HEK293 (cell line): ENCODE data around the gene COA8.

Source experiments
- CTCF ChIA-PET: fragments of 350-600 bp; formaldehyde crosslinking; extraction: SDS; loops from one replicate; lab custom pipeline; 2021; ENCODE audit warnings: antibody characterized with exemption; lab: Yijun Ruan, JAX
- POLR2A ChIA-PET: fragments of 300-600 bp; formaldehyde crosslinking; extraction: SDS; loops from one replicate; lab custom pipeline; 2020; ENCODE audit warnings: antibody characterized with exemption, inconsistent platforms; lab: Yijun Ruan, JAX
- H3K27ac ChIP-seq: fragments of 200-500 bp; sonication (Bioruptor generic); 2 replicates; pipeline ENCODE4 v1.5.1; 2014; ENCODE audit warnings: low read depth, low read length, control low read depth, inconsistent platforms; ENCODE audit errors: extremely low read depth
- H3K36me3 ChIP-seq, 2 experiments: fragments of 200-500 bp in 1 of 2; sonication (Bioruptor generic) in 1 of 2; 1 replicate in 1 of 2; 2 replicates in 1 of 2; pipeline ENCODE4 v1.5.1; 2014 to 2017; ENCODE audit warnings: inconsistent platforms in 2 of 2, low read length in 2 of 2; ENCODE audit not compliant: control insufficient read depth in 2 of 2, insufficient read depth in 1 of 2
- H3K4me1 ChIP-seq: fragments of 200-500 bp; sonication (Bioruptor generic); 2 replicates; pipeline ENCODE4 v1.5.1; 2014; ENCODE audit warnings: mild to moderate bottlenecking, low read length, inconsistent platforms; ENCODE audit not compliant: control insufficient read depth, insufficient read depth
- H3K4me3 ChIP-seq: 2 replicates; pipeline ENCODE4 v1.5.1; 2011; ENCODE audit warnings: low read depth, mild to moderate bottlenecking, control low read depth, low read length, moderate library complexity
- H3K9me3 ChIP-seq: fragments of 200-500 bp; sonication (Bioruptor generic); 2 replicates; pipeline ENCODE4 v1.5.1; 2014; ENCODE audit warnings: low read depth, low read length, inconsistent platforms; ENCODE audit not compliant: control insufficient read depth, insufficient read depth
- FEZF1 ChIP-seq: fragments of 450-650 bp; formaldehyde crosslinking; IDR thresholded peaks from 2 replicates; pipeline ENCODE4 v1.5.1; 2016; ENCODE audit warnings: missing biosample characterization, missing genetic modification characterization
- GLIS1 ChIP-seq: fragments of 450-650 bp; formaldehyde crosslinking; IDR thresholded peaks from 2 replicates; pipeline ENCODE4 v1.5.1; 2016; ENCODE audit warnings: missing biosample characterization, missing genetic modification characterization
- GLIS2 ChIP-seq: fragments of 450-650 bp; formaldehyde crosslinking; IDR thresholded peaks from 2 replicates; pipeline ENCODE4 v1.5.1; 2016; ENCODE audit warnings: missing biosample characterization, missing genetic modification characterization
- HOXA7 ChIP-seq: sonication (generic); formaldehyde crosslinking; IDR thresholded peaks from 2 replicates; pipeline ENCODE4 v1.8.1; 2022; ENCODE audit warnings: missing genetic modification reagents, borderline replicate concordance
- KLF17 ChIP-seq: fragments of 450-650 bp; formaldehyde crosslinking; IDR thresholded peaks from 2 replicates; pipeline ENCODE4 v1.5.1; 2016; ENCODE audit warnings: missing biosample characterization, missing genetic modification characterization
- KLF7 ChIP-seq: fragments of 450-650 bp; formaldehyde crosslinking; IDR thresholded peaks from 2 replicates; pipeline ENCODE4 v1.5.1; 2016; ENCODE audit warnings: missing biosample characterization, missing genetic modification characterization, borderline replicate concordance
- RBAK ChIP-seq: fragments of 450-650 bp; formaldehyde crosslinking; IDR thresholded peaks from 2 replicates; pipeline ENCODE4 v1.5.1; 2016; ENCODE audit warnings: missing biosample characterization, missing genetic modification characterization
- SCRT2 ChIP-seq: fragments of 450-650 bp; formaldehyde crosslinking; IDR thresholded peaks from 2 replicates; pipeline ENCODE4 v1.5.1; 2016; ENCODE audit warnings: missing biosample characterization, missing genetic modification characterization
- SP3 ChIP-seq: fragments of 450-650 bp; formaldehyde crosslinking; IDR thresholded peaks from 2 replicates; pipeline ENCODE4 v1.5.1; 2016; ENCODE audit warnings: missing biosample characterization, missing genetic modification characterization
- TCF7L2 ChIP-seq: IDR thresholded peaks from 2 replicates; pipeline ENCODE4 v1.6.1; 2011; ENCODE audit warnings: low read depth, mild to moderate bottlenecking, inconsistent platforms, low read length, moderate library complexity, borderline replicate concordance
- ZBTB8A ChIP-seq: fragments of 450-650 bp; formaldehyde crosslinking; IDR thresholded peaks from 2 replicates; pipeline ENCODE4 v1.5.1; 2016; ENCODE audit warnings: missing biosample characterization, missing genetic modification characterization
- ZFP37 ChIP-seq: fragments of 450-650 bp; formaldehyde crosslinking; IDR thresholded peaks from 2 replicates; pipeline ENCODE4 v1.5.1; 2016; ENCODE audit warnings: missing biosample characterization, missing genetic modification characterization
- ZIC2 ChIP-seq: fragments of 450-650 bp; formaldehyde crosslinking; IDR thresholded peaks from 2 replicates; pipeline ENCODE4 v1.5.1; 2016; ENCODE audit warnings: missing biosample characterization, missing genetic modification characterization
- ZNF169 ChIP-seq: fragments of 450-650 bp; formaldehyde crosslinking; IDR thresholded peaks from 2 replicates; pipeline ENCODE4 v1.5.1; 2016; ENCODE audit warnings: missing biosample characterization, missing genetic modification characterization
- ZNF23 ChIP-seq: fragments of 450-650 bp; formaldehyde crosslinking; IDR thresholded peaks from 2 replicates; pipeline ENCODE4 v1.5.1; 2016; ENCODE audit warnings: missing biosample characterization, missing genetic modification characterization, borderline replicate concordance
- ZNF341 ChIP-seq: fragments of 450-650 bp; formaldehyde crosslinking; IDR thresholded peaks from 2 replicates; pipeline ENCODE4; 2016; ENCODE audit warnings: low read depth, missing biosample characterization, missing genetic modification characterization
- ZNF398 ChIP-seq: fragments of 450-650 bp; formaldehyde crosslinking; IDR thresholded peaks from 2 replicates; pipeline ENCODE4 v1.5.1; 2017; ENCODE audit warnings: missing biosample characterization, missing genetic modification characterization
- ZNF433 ChIP-seq: fragments of 450-650 bp; formaldehyde crosslinking; IDR thresholded peaks from 2 replicates; pipeline ENCODE4 v1.5.1; 2016; ENCODE audit warnings: missing biosample characterization, missing genetic modification characterization, low read depth
- ZNF449 ChIP-seq: fragments of 450-650 bp; formaldehyde crosslinking; IDR thresholded peaks from 2 replicates; pipeline ENCODE4 v1.5.1; 2017; ENCODE audit warnings: missing biosample characterization, mild to moderate bottlenecking, missing genetic modification characterization, moderate library complexity
- ZNF48 ChIP-seq: fragments of 450-650 bp; formaldehyde crosslinking; IDR thresholded peaks from 2 replicates; pipeline ENCODE4 v1.5.1; 2016; ENCODE audit warnings: missing biosample characterization, missing genetic modification characterization
- ZNF555 ChIP-seq: fragments of 450-650 bp; formaldehyde crosslinking; conservative IDR thresholded peaks from 2 replicates; pipeline ENCODE4 v1.5.1; 2017; ENCODE audit warnings: missing biosample characterization, mild to moderate bottlenecking, missing genetic modification characterization, inconsistent platforms
- ZNF561 ChIP-seq: fragments of 450-650 bp; IDR thresholded peaks from 2 replicates; pipeline ENCODE4 v1.5.1; 2018; ENCODE audit warnings: missing biosample characterization, missing genetic modification characterization, borderline replicate concordance
- ZNF580 ChIP-seq: fragments of 450-650 bp; formaldehyde crosslinking; IDR thresholded peaks from 2 replicates; pipeline ENCODE4 v1.5.1; 2016; ENCODE audit warnings: missing biosample characterization, missing genetic modification characterization
- ZNF585B ChIP-seq: fragments of 450-650 bp; formaldehyde crosslinking; IDR thresholded peaks from 2 replicates; pipeline ENCODE4 v1.5.1; 2016; ENCODE audit warnings: missing biosample characterization, missing genetic modification characterization
- ZNF621 ChIP-seq: fragments of 450-650 bp; formaldehyde crosslinking; IDR thresholded peaks from 2 replicates; pipeline ENCODE4 v1.5.1; 2017; ENCODE audit warnings: missing biosample characterization, missing genetic modification characterization
- ZNF645 ChIP-seq: fragments of 450-650 bp; formaldehyde crosslinking; IDR thresholded peaks from 2 replicates; pipeline ENCODE4; 2016; ENCODE audit warnings: missing biosample characterization, missing genetic modification characterization
- ZNF670 ChIP-seq: fragments of 450-650 bp; formaldehyde crosslinking; IDR thresholded peaks from 2 replicates; pipeline ENCODE4 v1.5.1; 2016; ENCODE audit warnings: missing biosample characterization, missing genetic modification characterization, low read depth
- ZNF677 ChIP-seq: fragments of 450-650 bp; IDR thresholded peaks from 2 replicates; pipeline ENCODE4 v1.5.0; 2018; ENCODE audit warnings: missing biosample characterization, mild to moderate bottlenecking, missing genetic modification characterization, moderate library complexity
- ZNF830 ChIP-seq: fragments of 450-650 bp; IDR thresholded peaks from 2 replicates; pipeline ENCODE4 v1.5.0; 2018; ENCODE audit warnings: missing biosample characterization, missing genetic modification characterization, low read depth, mild to moderate bottlenecking, moderate library complexity

The COA8 gene

GRCh38 chr14:103527408-103528145, 35.2 kb upstream of the COA8 start:
- peaks cover 19% of the 10 kb centered on the region for H3K4me1 ChIP-seq
- peak overlapping the region; percentile 89; the same call in 1 of the 2 replicates for H3K27ac ChIP-seq
- no peak overlapping the region for H3K4me3 ChIP-seq
- TF ChIP-seq ZNF48 (no peak), KLF17 (0 out of 2 replicates have a peak, but pooled peaks have one; percentile 38), ZNF580 (tag by site-specific recombination) (no peak), ZIC2 (tag by site-specific recombination) (peak; percentile 80), RBAK (tag by site-specific recombination) (no peak), GLIS2 (tag by site-specific recombination) (peak; percentile 63), ZNF677 (tag by site-specific recombination) (no peak), ZNF398 (tag by site-specific recombination) (peak; percentile 23; the same call in 1 of the 2 replicates), GLIS1 (peak; percentile 98), SCRT2 (0 out of 2 replicates have a peak, but pooled peaks have one; percentile 13), ZNF341 (tag by site-specific recombination) (no peak), ZNF433 (tag by site-specific recombination) (no peak)
- POLR2A ChIA-PET, result interaction anchor here (1.1 to 2.2 kb wide), 6 partner anchors 9 to 35 kb away, joined by 3 to 18 read pairs (median 8); partner anchors contain the start of genes BAG5 and COA8
- no peaks in the 10 kb centered on the region for H3K9me3 ChIP-seq
- CTCF ChIA-PET, result interaction anchor here (0.6 to 2.8 kb wide), 3 partner anchors 9 to 115 kb away, joined by 3 to 13 read pairs (median 4); no protein-coding TSS in a partner anchor
- H3K36me3 ChIP-seq, result peaks cover 0 to 12% of the 10 kb centered on the region in 2 experiments; a peak in 1 of 3 replicates

- Histone ChIP-seq H3K36me3 (peaks cover 0 to 12% of the 10 kb centered on the region in 2 experiments; a peak in 1 of 3 replicates), H3K27ac (peak overlapping the region; percentile 89), H3K9me3 (no peaks in the 10 kb centered on the region), H3K4me1 (peaks cover 19% of the 10 kb centered on the region), H3K4me3 (peak overlapping the region; percentile 42)
- CTCF ChIA-PET, result interaction anchor here (0.6 to 2.8 kb wide), 2 partner anchors 10 to 115 kb away, joined by 3 to 13 read pairs; no protein-coding TSS in a partner anchor
- POLR2A ChIA-PET, result interaction anchor here (0.7 to 2.2 kb wide), 11 partner anchors 7 to 194 kb away, joined by 3 to 18 read pairs (median 4); partner anchors contain the start of genes BAG5, COA8 and EIF5
- TF ChIP-seq ZNF23 (no peak), TCF7L2 (no peak), SP3 (tag by site-specific recombination) (0 out of 2 replicates have a peak, but pooled peaks have one; percentile 10), ZFP37 (tag by site-specific recombination) (no peak), KLF7 (tag by site-specific recombination) (0 out of 2 replicates have a peak, but pooled peaks have one; percentile 30), ZNF555 (tag by site-specific recombination) (no peak), ZNF169 (no peak), GLIS1 (no peak), ZNF449 (tag by site-specific recombination) (no peak), ZNF670 (no peak), ZNF830 (tag by site-specific recombination) (no peak), FEZF1 (no peak), HOXA7 (CRISPR knock-in tag) (no peak), ZNF561 (peak; percentile 12; the same call in 1 of the 2 replicates), ZNF585B (tag by site-specific recombination) (no peak), ZNF621 (tag by site-specific recombination) (no peak), ZBTB8A (no peak), ZNF645 (tag by site-specific recombination) (no peak)
Measured at GRCh38 chr14:103528146-103528586, 34.6 kb upstream of the COA8 start.
